Lower leg skin (tissue), 4 donors: Measurements from ENCODE around the gene FOXP1. TPM values are rescaled to one million over a fixed set of nuclear protein-coding genes. Genes with fewer than 3 reads are reported as not detected.

Source experiments
- DNase-seq, 2 donors: peaks; one replicate each; pipeline ENCODE4 v3.0.0-alpha.2; 2019; ENCODE audit warnings: low spot score in 2 of 2
- H3K4me3 ChIP-seq: fragments of 200-600 bp; sonication (generic); 2 replicates; pipeline ENCODE4 v1.5.1; 2017; ENCODE audit warnings: mild to moderate bottlenecking, low read depth; ENCODE audit not compliant: poor library complexity, severe bottlenecking
- CTCF ChIP-seq, 3 donors: fragments of 450-650 bp; IDR thresholded peaks; one replicate each; pipeline ENCODE4 v1.5.1; 2016; ENCODE audit warnings: antibody characterized with exemption in 3 of 3, mild to moderate bottlenecking in 3 of 3, moderate library complexity in 2 of 3
- POLR2A ChIP-seq, 2 donors: fragments of 450-650 bp; IDR thresholded peaks; one replicate each; pipeline ENCODE4 v1.6.1; 2016 to 2017; ENCODE audit warnings: antibody characterized with exemption in 2 of 2, mild to moderate bottlenecking in 1 of 2, moderate library complexity in 1 of 2
- WGBS, 2 donors: methylation state at CpG; one replicate each; pipeline ENCODE4 v1.1.5; 2018; 5-methylcytosine and 5-hydroxymethylcytosine counted together
- intact Hi-C: fragments of 100-400 bp; cut with DNase I; formaldehyde crosslinking; loops from one replicate; pipeline ENCODE4 v1.15.0; 2023; ENCODE audit warnings: low total_unique reads
- total RNA-seq, 4 donors: library from RNA; depleted of rRNA; stranded (reverse); fragments of >200 nt; gene quantifications; one replicate each; pipeline ENCODE4 v1.1.0, GENCODE V29; 2016

FOXP1 gene
- total RNA-seq, 4 donors from 2014 or later = 46.6 to 66.6 (median 55.2) TPM

- no peak overlapping the region for H3K4me3 ChIP-seq
- DNase-seq = no peak
- TF ChIP-seq POLR2A (IDR thresholded peaks at IDR 0.05) = no peak
- TF ChIP-seq CTCF (IDR thresholded peaks at IDR 0.05) = no peak
- intact Hi-C loops = no loop called here
- WGBS, 2 donors = 85 to 86% methylated on average over 8 of the region's 8 CpGs
Observed at GRCh38 chr3:71262364-71263265, 320.9 kb downstream of the FOXP1 start.

- WGBS, 2 donors = 97 to 100% methylated on average over 8 of the region's 8 CpGs
- TF ChIP-seq CTCF (IDR thresholded peaks at IDR 0.05) (no peak), POLR2A (IDR thresholded peaks at IDR 0.05) (no peak)
Observed at GRCh38 chr3:71260782-71261181, 322.7 kb downstream of the FOXP1 start.

GRCh38 chr3:71258526-71258925 lies 325.0 kb downstream of the FOXP1 start:
- WGBS, 2 donors = 95 to 98% methylated on average over 3 of the region's 3 CpGs
- no peak overlapping the region for H3K4me3 ChIP-seq
- DNase-seq = no peak
- no peak for TF ChIP-seq CTCF (IDR thresholded peaks at IDR 0.05)
- no peak for TF ChIP-seq POLR2A (IDR thresholded peaks at IDR 0.05)
- intact Hi-C loops = no loop called here

More at GRCh38 chr3:71260782-71261181, 322.7 kb downstream of the FOXP1 start:
- no peak overlapping the region for H3K4me3 ChIP-seq
- intact Hi-C loops = no loop called here
- DNase-seq = no peak

- TF ChIP-seq POLR2A (IDR thresholded peaks at IDR 0.05) (no peak), CTCF (IDR thresholded peaks at IDR 0.05) (no peak)
- intact Hi-C loops = no loop called here
- no peak overlapping the region for H3K4me3 ChIP-seq
- WGBS, 2 donors = 44 to 63% methylated on average over 1 of the region's 1 CpG
- no peak for DNase-seq
Observed at GRCh38 chr3:71258116-71258515, 325.4 kb downstream of the FOXP1 start.

- TF ChIP-seq CTCF (IDR thresholded peaks at IDR 0.05) (no peak), POLR2A (IDR thresholded peaks at IDR 0.05) (no peak)
- 70 to 76% methylated on average over 3 of the region's 3 CpGs for WGBS, 2 donors
- DNase-seq = no peak
- no peak overlapping the region for H3K4me3 ChIP-seq
- intact Hi-C loops = no loop called here
Observed at GRCh38 chr3:71255498-71255897, 328.0 kb downstream of the FOXP1 start.
